Endodermal cell (in vitro differentiated cells): ENCODE results near the gene CPSF7. TPM values are rescaled to one million over a fixed set of nuclear protein-coding genes. Genes with fewer than 3 reads are reported as not detected.

Experiments used
- DNase-seq: peaks from one replicate; pipeline ENCODE4 v3.0.0-alpha.2; 2017
- H3K27ac ChIP-seq: 2 replicates; pipeline ENCODE4 v1.5.1; 2013; ENCODE audit warnings: mild to moderate bottlenecking, low read depth, low read length, moderate library complexity
- H3K27me3 ChIP-seq: 2 replicates; pipeline ENCODE4 v1.6.1; 2013; ENCODE audit warnings: mild to moderate bottlenecking, low read length, moderate library complexity; ENCODE audit not compliant: insufficient read depth, control insufficient read depth, poor library complexity, severe bottlenecking
- H3K36me3 ChIP-seq: 2 replicates; pipeline ENCODE4 v1.7.0; 2013; ENCODE audit warnings: mild to moderate bottlenecking, low read length, moderate library complexity; ENCODE audit not compliant: control insufficient read depth, insufficient read depth
- H3K4me1 ChIP-seq: one replicate; pipeline ENCODE4 v1.7.0; 2013; ENCODE audit warnings: low read length; ENCODE audit not compliant: control insufficient read depth, insufficient read depth
- H3K4me3 ChIP-seq: 2 replicates; pipeline ENCODE4 v1.5.1; 2013; ENCODE audit warnings: mild to moderate bottlenecking, low read length, moderate library complexity
- H3K9ac ChIP-seq: 2 replicates; pipeline ENCODE4 v1.6.1; 2013; ENCODE audit warnings: mild to moderate bottlenecking, low read length, moderate library complexity; ENCODE audit not compliant: poor library complexity, severe bottlenecking; ENCODE audit errors: extremely low read depth
- H3K9me3 ChIP-seq: 2 replicates; pipeline ENCODE4 v1.6.1; 2013; ENCODE audit warnings: mild to moderate bottlenecking, low read length, moderate library complexity; ENCODE audit not compliant: control insufficient read depth
- H3K27ac Mint-ChIP-seq: 2 replicates; pipeline ENCODE4 v1.8.0; 2020; ENCODE audit warnings: mixed read lengths
- H3K27me3 Mint-ChIP-seq: 2 replicates; pipeline ENCODE4 v1.8.0; 2021; ENCODE audit warnings: mild to moderate bottlenecking, mixed read lengths; ENCODE audit not compliant: insufficient read depth
- H3K36me3 Mint-ChIP-seq: 2 replicates; pipeline ENCODE4 v1.8.0; 2020; ENCODE audit warnings: low read depth, mixed read lengths
- H3K4me1 Mint-ChIP-seq: 2 replicates; pipeline ENCODE4 v1.8.0; 2020; ENCODE audit warnings: mixed read lengths
- H3K4me3 Mint-ChIP-seq: 2 replicates; pipeline ENCODE4 v1.8.0; 2020; ENCODE audit warnings: mild to moderate bottlenecking, moderate library complexity, mixed read lengths
- H3K9me3 Mint-ChIP-seq: 2 replicates; pipeline ENCODE4 v1.8.0; 2020; ENCODE audit warnings: mild to moderate bottlenecking, mixed read lengths
- CTCF ChIP-seq: fragments of 200-600 bp; sonication (generic); conservative IDR thresholded peaks from 2 replicates; pipeline ENCODE4 v1.5.0; 2021; ENCODE audit warnings: antibody characterized with exemption, mild to moderate bottlenecking
- WGBS, 2 experiments: methylation state at CpG; one replicate each; pipeline versions ENCODE4 v1.1.5 to v1.1.7; 2013; ENCODE audit warnings: missing lambda C conversion rate in 2 of 2, mixed read lengths in 1 of 2; ENCODE audit not compliant: insufficient coverage in 1 of 2, insufficient read length in 1 of 2; 5-methylcytosine and 5-hydroxymethylcytosine counted together
- total RNA-seq, 2 donors: library from RNA; stranded (reverse); fragmentation: NEBNext Ultra II Directional in 1 of 2; extraction: Animal tissue kit (Norgen Biotek cat#: 25700) in 1 of 2; gene quantifications; 2 replicates in 1 of 2; 3 replicates in 1 of 2; pipeline ENCODE4 v1.2.1, GENCODE V29; 2021

The CPSF7 gene
- total RNA-seq, 2 donors from 2014 or later = 108 to 117 TPM

- peak overlapping the region; percentile 98 for H3K4me3 ChIP-seq
- peak overlapping the region; percentile 100 for H3K27ac ChIP-seq
- no peaks in the 10 kb centered on the region for H3K4me1 ChIP-seq
- H3K9me3 ChIP-seq = no peaks in the 10 kb centered on the region
- DNase-seq = no peak
- TF ChIP-seq CTCF = no peak
- H3K9ac ChIP-seq = peak overlapping the region; percentile 99
- H3K4me1 Mint-ChIP-seq = peaks cover 6% of the 10 kb centered on the region
- H3K27me3 ChIP-seq = no peaks in the 10 kb centered on the region
- no peaks in the 10 kb centered on the region for H3K9me3 Mint-ChIP-seq
- peak overlapping the region; percentile 81 for H3K4me3 Mint-ChIP-seq
- 0 to 1% methylated on average over 7 to 12 of the region's 12 CpGs for WGBS, 2 experiments
- H3K27me3 Mint-ChIP-seq = no peaks in the 10 kb centered on the region
- peaks cover 40% of the 10 kb centered on the region for H3K36me3 ChIP-seq
- peak overlapping the region; percentile 96 for H3K27ac Mint-ChIP-seq
- peaks cover 35% of the 10 kb centered on the region for H3K36me3 Mint-ChIP-seq
These were observed 67.3 kb downstream of the CPSF7 start for GRCh38 chr11:61362542-61362875.

GRCh38 chr11:61361741-61362541 is 67.8 kb downstream of the CPSF7 start, which contains the start of the genes CYB561A3 and TMEM138:
TSS of gene CYB561A3 (minus strand) at chr11:61361882. CDS start at chr11:61356713, 5,169 bp downstream.
TSS of gene TMEM138 (plus strand) at chr11:61362374. CDS start at chr11:61364391, 2,017 bp downstream.
- Mint-ChIP-seq H3K4me3 (peak within 1 kb of the TSS; percentile 81), H3K4me1 (peaks cover 6% of the 10 kb centered on the region), H3K9me3 (no peaks in the 10 kb centered on the region), H3K27me3 (no peaks in the 10 kb centered on the region), H3K27ac (peak within 1 kb of the TSS; percentile 96), H3K36me3 (peaks cover 29% of the 10 kb centered on the region)
- H3K9me3 ChIP-seq = no peaks in the 10 kb centered on the region
- 0 to 1% methylated on average over 25 to 63 of the region's 63 CpGs for WGBS, 2 experiments
- DNase-seq = peak; percentile 96
- no peaks in the 10 kb centered on the region for H3K4me1 ChIP-seq
- peak within 1 kb of the TSS; percentile 99 for H3K9ac ChIP-seq
- H3K27me3 ChIP-seq = no peaks in the 10 kb centered on the region
- no peak for TF ChIP-seq CTCF
- H3K36me3 ChIP-seq = peaks cover 34% of the 10 kb centered on the region
- H3K27ac ChIP-seq = peak within 1 kb of the TSS; percentile 100
- peak within 1 kb of the TSS; percentile 98 for H3K4me3 ChIP-seq

- H3K36me3 ChIP-seq = peaks cover 28% of the 10 kb centered on the region
- H3K9me3 ChIP-seq = no peaks in the 10 kb centered on the region
- Mint-ChIP-seq H3K9me3 (no peaks in the 10 kb centered on the region), H3K36me3 (peaks cover 23% of the 10 kb centered on the region), H3K27me3 (no peaks in the 10 kb centered on the region), H3K4me3 (peak overlapping the region; percentile 81), H3K4me1 (peaks cover 6% of the 10 kb centered on the region), H3K27ac (peak overlapping the region; percentile 96)
- 3 to 6% methylated on average over 6 to 22 of the region's 22 CpGs for WGBS, 2 experiments
- peak overlapping the region; percentile 99 for H3K9ac ChIP-seq
- peak overlapping the region; percentile 100 for H3K27ac ChIP-seq
- no peaks in the 10 kb centered on the region for H3K27me3 ChIP-seq
- H3K4me1 ChIP-seq = no peaks in the 10 kb centered on the region
- H3K4me3 ChIP-seq = peak overlapping the region; percentile 98
- no peak for TF ChIP-seq CTCF
- DNase-seq = no peak
These were observed 68.5 kb downstream of the CPSF7 start for GRCh38 chr11:61361237-61361740.
